Neural crest cell (in vitro differentiated cells): ENCODE data around the gene STAP1. TPM values are rescaled to one million over a fixed set of nuclear protein-coding genes. Genes with fewer than 3 reads are reported as not detected.

Experiments
- DNase-seq: peaks from one replicate; pipeline ENCODE4 v3.0.0; 2021; ENCODE audit warnings: low read depth, mixed read lengths, low spot score
- H3K27ac Mint-ChIP-seq: one replicate; pipeline ENCODE4 v1.8.0; 2021; ENCODE audit warnings: mild to moderate bottlenecking, mixed read lengths; ENCODE audit not compliant: unreplicated experiment
- H3K27me3 Mint-ChIP-seq: 2 replicates; pipeline ENCODE4 v1.8.0; 2021; ENCODE audit warnings: low read depth, mild to moderate bottlenecking, mixed read lengths
- H3K36me3 Mint-ChIP-seq: 2 replicates; pipeline ENCODE4 v1.8.0; 2021; ENCODE audit warnings: low read depth, mild to moderate bottlenecking, mixed read lengths
- H3K4me1 Mint-ChIP-seq: 2 replicates; pipeline ENCODE4 v1.8.0; 2021; ENCODE audit warnings: mixed read lengths
- H3K4me3 Mint-ChIP-seq: one replicate; pipeline ENCODE4 v1.8.0; 2021; ENCODE audit warnings: mild to moderate bottlenecking, mixed read lengths
- H3K9me3 Mint-ChIP-seq: 2 replicates; pipeline ENCODE4 v1.8.0; 2021; ENCODE audit warnings: mixed read lengths
- CTCF ChIP-seq: fragments of 200-600 bp; sonication (generic); conservative IDR thresholded peaks from 2 replicates; pipeline ENCODE4 v1.5.0; 2021; ENCODE audit warnings: antibody characterized with exemption, mild to moderate bottlenecking
- total RNA-seq: library from RNA; stranded (reverse); gene quantifications from 2 replicates; pipeline ENCODE4 v1.2.1, GENCODE V29; 2021

The STAP1 gene
- total RNA-seq, 1 donor from 2014 or later: not detected

GRCh38 chr4:67638136-67638535, 79.6 kb downstream of the STAP1 start:
- Mint-ChIP-seq H3K9me3 (peaks cover 2% of the 10 kb centered on the region), H3K4me3 (no peak overlapping the region), H3K27me3 (no peaks in the 10 kb centered on the region), H3K27ac (no peak overlapping the region), H3K4me1 (peaks cover 15% of the 10 kb centered on the region), H3K36me3 (peaks cover 32% of the 10 kb centered on the region)
- no peak for DNase-seq
- no peak for TF ChIP-seq CTCF

- Mint-ChIP-seq H3K9me3 (peaks cover 6% of the 10 kb centered on the region), H3K4me3 (no peak overlapping the region), H3K36me3 (peaks cover 38% of the 10 kb centered on the region), H3K27me3 (no peaks in the 10 kb centered on the region), H3K4me1 (peaks cover 3% of the 10 kb centered on the region), H3K27ac (no peak overlapping the region)
- DNase-seq: no peak
- TF ChIP-seq CTCF: no peak
Measured at GRCh38 chr4:67651536-67651935, 93.0 kb downstream of the STAP1 start.

Other genes with a start within 250 kb of the STAP1 start
- gene CENPC, start 13.2 kb upstream of the STAP1 start, total RNA-seq: 25.9 and 28.7 TPM in 2 replicates
- 72.9 and 78.1 TPM in 2 replicates for gene UBA6, start 142.4 kb downstream of the STAP1 start, total RNA-seq
- not detected in 2 replicates for gene GNRHR, start 195.7 kb downstream of the STAP1 start, total RNA-seq